Lower lobe of right lung (tissue), 2 donors: ENCODE results near the gene TEDC1. TPM values are rescaled to one million over a fixed set of nuclear protein-coding genes. Genes with fewer than 3 reads are reported as not detected.

Experiments
- ATAC-seq, 2 donors: fragments of 200-7000 bp; cut with Tn5 transposase; one replicate each; pipeline ENCODE4 v1.9.1; 2020 to 2022; ENCODE audit warnings: mild to moderate bottlenecking in 2 of 2, moderate library complexity in 2 of 2
- DNase-seq: peaks from one replicate; pipeline ENCODE4 v3.0.0-alpha.2; 2020
- H3K27ac ChIP-seq: fragments of 200-600 bp; one replicate; pipeline ENCODE4 v1.8.0; 2022
- H3K27me3 ChIP-seq: fragments of 200-600 bp; one replicate; pipeline ENCODE4 v1.8.0; 2022; ENCODE audit warnings: low read depth
- H3K36me3 ChIP-seq: fragments of 200-600 bp; one replicate; pipeline ENCODE4 v1.8.0; 2022; ENCODE audit warnings: mild to moderate bottlenecking
- H3K4me1 ChIP-seq: fragments of 200-600 bp; one replicate; pipeline ENCODE4 v1.8.0; 2022
- H3K4me3 ChIP-seq: fragments of 200-600 bp; one replicate; pipeline ENCODE4 v1.8.0; 2022; ENCODE audit warnings: mild to moderate bottlenecking
- H3K9me3 ChIP-seq: fragments of 200-600 bp; one replicate; pipeline ENCODE4 v1.8.0; 2022
- intact Hi-C: fragments of 100-400 bp; cut with DNase I; formaldehyde crosslinking; loops from one replicate; pipeline ENCODE4 v1.11.0; 2022
- total RNA-seq: library from RNA; stranded (reverse); fragmentation: NEBNext Ultra II Directional; extraction: Animal tissue kit (Norgen Biotek cat#: 25700); gene quantifications from one replicate; pipeline ENCODE4 v1.2.1, GENCODE V29; 2021
- TF ChIP-seq, protein P1 (sequence below): fragments of 200-600 bp; IDR thresholded peaks from one replicate; pipeline ENCODE4 v1.8.0; 2022; ENCODE audit warnings: antibody characterized with exemption, mild to moderate bottlenecking
- donor health status: DM: no; HTN: yes; CAD: no; lungs with severe emphysema.

The TEDC1 gene
- total RNA-seq, 1 donor from 2014 or later = 10.6 TPM

DNA sequence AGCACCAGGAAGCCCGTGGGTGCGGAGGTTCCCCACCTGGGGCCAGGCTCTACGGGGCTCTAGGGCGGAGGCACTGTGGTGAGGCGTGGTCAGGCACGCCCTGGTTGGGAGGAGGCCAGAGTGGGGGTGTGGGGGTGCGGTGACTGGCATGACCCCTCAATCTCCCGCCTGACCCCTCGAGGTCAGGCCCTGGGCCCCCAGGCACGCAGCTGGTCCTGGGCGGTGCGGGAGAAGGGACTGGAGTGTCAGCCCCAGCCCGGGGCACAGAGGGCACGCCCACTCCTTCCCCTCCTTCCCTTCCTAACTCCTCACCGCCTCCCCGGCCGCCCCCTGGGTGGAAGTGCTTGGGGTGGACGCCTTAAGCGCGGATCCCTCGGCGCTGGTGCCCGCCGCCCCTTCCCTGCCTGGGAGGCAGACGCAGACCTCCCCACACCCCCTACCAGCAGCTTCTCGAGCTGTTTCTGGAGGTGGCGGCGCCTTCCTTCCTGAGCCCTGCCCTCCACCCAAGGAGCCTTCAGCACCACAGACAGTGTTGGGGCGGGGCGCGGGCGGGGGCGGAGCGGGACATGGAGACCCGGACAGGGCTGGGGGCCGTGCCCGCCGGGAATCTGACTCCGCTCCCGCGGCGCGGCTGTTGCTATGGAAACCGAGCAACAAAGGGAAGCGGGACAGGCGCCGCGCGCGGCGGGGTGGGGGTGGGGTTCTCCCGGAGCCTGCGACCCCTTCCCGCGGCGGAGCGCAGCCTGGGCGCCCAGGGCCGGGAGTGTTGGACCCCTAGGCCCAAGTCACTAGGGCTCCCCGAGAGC lies 17.2 kb upstream of the TEDC1 start:
- peak overlapping the region; percentile 87 for H3K27ac ChIP-seq
- ATAC-seq (peak; percentile 76 to 78), DNase-seq (peak; percentile 94)
- H3K36me3 ChIP-seq = peaks cover 21% of the 10 kb centered on the region
- peak overlapping the region; percentile 63 for H3K4me3 ChIP-seq
- H3K4me1 ChIP-seq = peaks cover 69% of the 10 kb centered on the region
- TF ChIP-seq, protein P1, sequence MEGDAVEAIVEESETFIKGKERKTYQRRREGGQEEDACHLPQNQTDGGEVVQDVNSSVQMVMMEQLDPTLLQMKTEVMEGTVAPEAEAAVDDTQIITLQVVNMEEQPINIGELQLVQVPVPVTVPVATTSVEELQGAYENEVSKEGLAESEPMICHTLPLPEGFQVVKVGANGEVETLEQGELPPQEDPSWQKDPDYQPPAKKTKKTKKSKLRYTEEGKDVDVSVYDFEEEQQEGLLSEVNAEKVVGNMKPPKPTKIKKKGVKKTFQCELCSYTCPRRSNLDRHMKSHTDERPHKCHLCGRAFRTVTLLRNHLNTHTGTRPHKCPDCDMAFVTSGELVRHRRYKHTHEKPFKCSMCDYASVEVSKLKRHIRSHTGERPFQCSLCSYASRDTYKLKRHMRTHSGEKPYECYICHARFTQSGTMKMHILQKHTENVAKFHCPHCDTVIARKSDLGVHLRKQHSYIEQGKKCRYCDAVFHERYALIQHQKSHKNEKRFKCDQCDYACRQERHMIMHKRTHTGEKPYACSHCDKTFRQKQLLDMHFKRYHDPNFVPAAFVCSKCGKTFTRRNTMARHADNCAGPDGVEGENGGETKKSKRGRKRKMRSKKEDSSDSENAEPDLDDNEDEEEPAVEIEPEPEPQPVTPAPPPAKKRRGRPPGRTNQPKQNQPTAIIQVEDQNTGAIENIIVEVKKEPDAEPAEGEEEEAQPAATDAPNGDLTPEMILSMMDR = no peak
- H3K27me3 ChIP-seq = peaks cover 7% of the 10 kb centered on the region
- intact Hi-C loops = no loop called here
- no peaks in the 10 kb centered on the region for H3K9me3 ChIP-seq

DNA sequence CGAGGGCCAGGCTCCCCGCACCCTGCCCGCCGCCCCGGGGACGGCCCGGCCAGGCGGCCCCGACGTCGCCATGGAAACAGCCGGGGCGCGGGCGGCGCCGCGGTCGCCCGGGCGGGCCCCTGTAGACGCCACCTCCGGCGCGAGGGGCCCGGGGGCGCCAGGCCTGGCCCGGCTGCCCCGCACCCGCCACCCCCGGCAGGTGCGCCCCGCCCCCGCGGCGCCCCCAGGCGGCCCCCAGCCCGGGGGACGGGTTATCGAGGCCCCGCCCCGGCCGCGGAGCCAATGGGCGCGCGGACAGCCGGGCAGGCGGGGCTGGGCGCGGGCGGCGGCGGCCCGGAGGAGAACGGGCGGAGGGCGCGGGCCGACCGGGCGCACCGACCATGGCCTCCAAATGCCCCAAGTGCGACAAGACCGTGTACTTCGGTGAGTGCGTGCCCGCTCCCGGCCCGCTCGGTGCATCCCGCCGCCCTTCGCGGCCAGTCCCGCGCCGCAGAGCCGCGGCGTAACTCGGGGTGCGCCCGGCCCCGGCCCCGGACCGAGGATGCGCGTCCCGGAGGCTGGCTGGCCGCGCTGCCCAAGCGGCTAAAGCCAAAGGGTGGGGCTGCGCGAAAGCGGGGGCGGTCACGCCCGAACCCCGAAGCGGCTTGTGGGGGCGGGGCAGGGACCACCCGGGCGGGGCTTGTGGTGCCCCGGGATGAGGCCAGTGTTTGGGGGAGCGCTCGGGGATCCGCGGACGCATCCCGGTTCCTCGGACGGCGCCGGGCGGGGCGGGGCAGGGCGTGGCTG lies 16.4 kb upstream of the TEDC1 start, which contains the start of gene CRIP2:
TSS of gene CRIP2 (plus strand) at position 339 of the 786 bp plus-strand sequence. CDS start at position 381, 42 bp downstream.
- DNase-seq (no peak), ATAC-seq (peak; percentile 23 to 42)
- Histone ChIP-seq H3K9me3 (no peaks in the 10 kb centered on the region), H3K27me3 (peaks cover 7% of the 10 kb centered on the region), H3K4me1 (peaks cover 64% of the 10 kb centered on the region), H3K36me3 (peaks cover 23% of the 10 kb centered on the region), H3K27ac (peak within 1 kb of the TSS; percentile 96), H3K4me3 (peak within 1 kb of the TSS; percentile 77)
- intact Hi-C loops = no loop called here
- TF ChIP-seq, protein P1 = no peak

DNA sequence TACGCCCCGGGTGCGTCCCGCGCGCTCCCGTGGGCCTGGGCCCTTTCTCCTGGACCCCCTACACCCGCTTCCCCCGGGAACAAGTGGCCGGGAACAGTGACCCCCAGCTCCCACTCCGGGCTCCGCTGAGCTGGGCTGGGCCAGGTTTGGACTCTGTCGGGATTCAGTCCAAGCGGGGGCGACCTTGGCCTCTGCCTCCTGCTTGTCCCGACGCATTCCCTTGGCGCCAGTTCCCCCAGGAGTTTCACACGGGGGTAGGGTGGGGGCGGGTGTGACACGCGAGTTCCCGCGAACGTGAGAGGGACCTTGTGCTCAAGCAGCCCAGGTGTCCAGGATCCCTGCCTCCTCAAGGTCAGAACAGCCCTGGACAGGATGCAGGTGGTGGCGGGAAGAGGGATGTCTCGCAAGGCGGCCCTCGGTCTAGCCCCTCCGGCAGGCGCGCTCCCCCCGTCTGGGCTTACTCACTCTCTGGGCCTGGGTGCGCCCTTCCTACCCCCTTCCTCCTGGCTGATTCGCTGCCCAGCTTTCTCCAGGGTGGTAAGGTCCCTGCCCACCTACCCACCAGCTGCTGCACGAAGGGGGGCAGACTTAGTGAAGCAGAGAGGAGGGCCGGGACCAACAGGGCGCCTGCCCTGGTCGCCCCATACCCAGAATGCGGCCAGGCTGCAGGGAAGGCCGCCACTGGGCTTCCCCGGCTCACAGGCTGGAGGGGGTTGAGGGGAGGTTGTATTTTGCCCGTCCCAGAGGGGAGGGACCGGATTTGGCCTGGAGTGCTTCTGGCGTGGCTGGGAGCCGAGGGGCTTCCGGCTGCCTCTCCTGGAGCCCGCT lies 15.6 kb upstream of the TEDC1 start:
- ATAC-seq (peak; percentile 1 to 3), DNase-seq (no peak)
- TF ChIP-seq, protein P1 = no peak
- intact Hi-C loops = no loop called here
- H3K36me3 ChIP-seq = peaks cover 20% of the 10 kb centered on the region
- H3K27me3 ChIP-seq = peaks cover 7% of the 10 kb centered on the region
- H3K9me3 ChIP-seq = no peaks in the 10 kb centered on the region
- peak overlapping the region; percentile 96 for H3K27ac ChIP-seq
- peak overlapping the region; percentile 77 for H3K4me3 ChIP-seq
- H3K4me1 ChIP-seq = peaks cover 72% of the 10 kb centered on the region

DNA sequence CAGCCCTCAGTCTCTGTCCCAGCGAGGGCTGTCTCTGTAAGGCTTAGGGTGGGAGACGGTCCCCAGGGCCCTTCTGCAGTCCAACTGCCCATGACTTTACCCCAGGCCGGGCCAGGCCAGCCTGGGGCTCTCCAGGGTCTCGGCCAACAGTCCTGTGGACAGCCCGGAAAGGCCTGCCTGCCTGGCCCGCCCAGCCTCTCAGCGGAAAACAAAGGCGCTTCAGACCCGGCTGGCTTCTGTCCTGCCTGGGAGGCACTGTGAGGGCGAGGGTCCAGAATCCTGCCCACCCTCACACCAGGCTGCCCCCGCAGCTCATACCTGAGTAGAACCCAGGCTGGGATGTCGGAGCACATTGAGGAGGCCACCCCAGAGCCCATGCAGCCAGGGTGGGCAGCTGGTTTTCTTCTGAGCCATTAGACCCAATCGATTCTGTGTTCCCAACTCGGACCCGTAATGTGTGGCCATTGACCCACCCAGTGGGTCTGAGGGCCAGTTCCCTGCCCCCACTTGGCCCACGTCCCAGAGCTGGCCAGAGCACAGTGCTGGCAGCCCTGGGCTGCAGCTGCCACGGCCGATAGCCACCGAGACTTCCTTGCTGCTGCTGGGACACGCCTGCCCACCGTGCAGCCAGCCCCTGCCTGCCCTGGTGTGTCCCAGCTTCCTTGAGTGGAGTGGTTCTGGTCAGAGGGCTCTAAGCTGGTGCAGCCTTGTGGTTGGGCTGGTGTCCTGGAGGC lies 14.8 kb upstream of the TEDC1 start:
- Histone ChIP-seq H3K9me3 (no peaks in the 10 kb centered on the region), H3K27ac (peak overlapping the region; percentile 96), H3K4me1 (peaks cover 72% of the 10 kb centered on the region), H3K27me3 (peaks cover 7% of the 10 kb centered on the region), H3K4me3 (peak overlapping the region; percentile 77), H3K36me3 (peaks cover 14% of the 10 kb centered on the region)
- TF ChIP-seq, protein P1 = no peak
- intact Hi-C loops = no loop called here
- DNase-seq (peak; percentile 72), ATAC-seq (peak; percentile 1 to 24)
